Measurements from ENCODE around the gene HMMR. TPM values are rescaled to one million over a fixed set of nuclear protein-coding genes. Genes with fewer than 3 reads are reported as not detected.

Gene HMMR
- total and polyA plus RNA-seq, 2 experiments from 2014 or later, result 77.9 to 163 TPM

GRCh38 chr5:163534492-163535094, 74.2 kb downstream of the HMMR start:
- Mint-ChIP-seq H3K36me3 (ENCODE audit: low read depth) (no peaks in the 10 kb centered on the region), H3K27ac (peak overlapping the region; percentile 15), H3K9me3 (peaks cover 6% of the 10 kb centered on the region; the same call in 1 of the 3 replicates), H3K27me3 (ENCODE audit: insufficient read depth, low read depth, poor library complexity) (peaks cover 9% of the 10 kb centered on the region), H3K4me3 (no peak overlapping the region), H3K4me1 (peaks cover 50% of the 10 kb centered on the region)
- ATAC-seq (peak; percentile 89), DNase-seq (ENCODE audit: low spot score) (peak; percentile 77)
- Histone ChIP-seq H3K79me2 (replicated peaks; ENCODE audit: insufficient read depth) (no peaks in the 10 kb centered on the region), H3K4me2 (peak overlapping the region; percentile 46), H3K27me3 (ENCODE audit: insufficient read depth) (no peaks in the 10 kb centered on the region), H3K4me3 (no peak overlapping the region; the same call in 1 of the 2 replicates), H3F3A (replicated peaks; ENCODE audit: low read depth) (0 out of 2 replicates have a peak, but pooled peaks cover 3% of the 10 kb centered on the region), H3K4me1 (ENCODE audit: insufficient read depth) (peaks cover 38% of the 10 kb centered on the region), H4K20me1 (replicated peaks; ENCODE audit: insufficient read depth) (no peaks in the 10 kb centered on the region), H3K27ac (ENCODE audit: low read depth) (peak overlapping the region; percentile 81), H3K9me2 (ENCODE audit: insufficient read depth) (no peaks in the 10 kb centered on the region), H2AFZ (no peak overlapping the region), H3K36me3 (ENCODE audit: insufficient read depth) (no peaks in the 10 kb centered on the region)
- TF ChIP-seq REST (IDR thresholded peaks at IDR 0.05; ENCODE audit: unreplicated experiment), result no peak
- no peak for TF ChIP-seq CTCF (conservative IDR thresholded peaks at IDR 0.05; ENCODE audit: low read depth in 2 of 2)
- TF ChIP-seq ZNF462 (CRISPR knock-in tag; IDR thresholded peaks at IDR 0.05), result no peak; the same call in 1 of the 2 replicates
- TF ChIP-seq ETS1 (IDR thresholded peaks at IDR 0.05), result no peak
- TF ChIP-seq CREB1 (CRISPR knock-in tag; IDR thresholded peaks at IDR 0.05; ENCODE audit: low read depth), result no peak

Data from GM23338 (cell line).